H1 (cell line): ENCODE measurements around the gene NTMT1. TPM values are rescaled to one million over a fixed set of nuclear protein-coding genes. Genes with fewer than 3 reads are reported as not detected.

ENCODE experiments used
- CTCF ChIA-PET: fragments of 300-600 bp; sonication (Branson Sonifier 250); formaldehyde crosslinking; loops from one replicate; lab custom pipeline; 2021; ENCODE audit not compliant: partially characterized antibody; lab: Charles Lee
- POLR2A ChIA-PET: fragments of 300-600 bp; sonication (Branson Sonifier 250); formaldehyde crosslinking; loops from one replicate; lab custom pipeline; 2021; ENCODE audit warnings: inconsistent platforms; ENCODE audit not compliant: partially characterized antibody; lab: Charles Lee
- DNase-seq, 2 experiments: peaks; one replicate each; pipeline versions ENCODE4 v3.0.0 to v3.0.0-alpha.2; 2010 to 2022; ENCODE audit warnings: low spot score in 2 of 2, low read depth in 1 of 2, mixed read lengths in 1 of 2
- FAIRE-seq: peaks from 2 replicates; lab custom pipeline; 2011; peaks lifted over from hg19 to GRCh38; lab: Jason Lieb, UNC
- H2AFZ ChIP-seq: 2 replicates; pipeline ENCODE4 v1.8.1; 2012; ENCODE audit warnings: low read length, inconsistent platforms
- H2AK5ac ChIP-seq: 2 replicates; pipeline ENCODE4 v1.6.1; 2013; ENCODE audit warnings: low read depth, low read length
- H2BK120ac ChIP-seq: replicated peaks from 2 replicates; pipeline ENCODE3; 2013; ENCODE audit warnings: low read depth, low read length, inconsistent platforms
- H2BK12ac ChIP-seq: 2 replicates; pipeline ENCODE4 v1.6.1; 2013; ENCODE audit warnings: low read depth, low read length
- H2BK15ac ChIP-seq: 2 replicates; pipeline ENCODE4 v1.6.1; 2013; ENCODE audit warnings: low read length
- H2BK20ac ChIP-seq: 2 replicates; pipeline ENCODE4 v1.6.1; 2013; ENCODE audit warnings: low read length
- H2BK5ac ChIP-seq: 2 replicates; pipeline ENCODE4 v1.6.1; 2013; ENCODE audit warnings: low read depth, low read length
- H3K14ac ChIP-seq: 2 replicates; pipeline ENCODE4 v1.6.1; 2013; ENCODE audit warnings: inconsistent platforms; ENCODE audit not compliant: insufficient read length
- H3K18ac ChIP-seq: 2 replicates; pipeline ENCODE4 v1.6.1; 2013; ENCODE audit warnings: low read length; ENCODE audit errors: extremely low read depth
- H3K23ac ChIP-seq: 2 replicates; pipeline ENCODE4 v1.6.1; 2013; ENCODE audit warnings: inconsistent platforms; ENCODE audit not compliant: insufficient read length
- H3K23me2 ChIP-seq: 2 replicates; pipeline ENCODE4 v1.6.1; 2013; ENCODE audit warnings: low read depth, low read length
- H3K27ac ChIP-seq: 2 replicates; pipeline ENCODE4 v1.6.1; 2011; ENCODE audit warnings: low read depth, low read length, inconsistent platforms
- H3K27me3 ChIP-seq, 4 experiments: replicated peaks in 1 of 4; 1 replicate in 1 of 4; 2 replicates in 3 of 4; pipeline versions ENCODE4 v1.6.1 to v1.8.1; 2011 to 2013; ENCODE audit warnings: low read length in 3 of 4, mild to moderate bottlenecking in 3 of 4, inconsistent platforms in 2 of 4, mixed read lengths in 2 of 4, moderate library complexity in 1 of 4; ENCODE audit not compliant: control insufficient read depth in 3 of 4, insufficient read depth in 3 of 4; ENCODE audit errors: extremely low read depth in 1 of 4
- H3K36me3 ChIP-seq, 4 experiments: 2 replicates each; pipeline versions ENCODE4 v1.6.1 to v1.8.1; 2011 to 2013; ENCODE audit warnings: mild to moderate bottlenecking in 4 of 4, low read length in 3 of 4, moderate library complexity in 2 of 4, control low read depth in 1 of 4, inconsistent platforms in 1 of 4; ENCODE audit not compliant: insufficient read depth in 4 of 4, control insufficient read depth in 2 of 4
- H3K4ac ChIP-seq: replicated peaks from 2 replicates; pipeline ENCODE3; 2013; ENCODE audit warnings: low read length, low read depth, mixed read lengths, inconsistent platforms; ENCODE audit not compliant: insufficient read length
- H3K4me1 ChIP-seq, 4 experiments: replicated peaks in 1 of 4; 1 replicate in 1 of 4; 2 replicates in 3 of 4; pipeline versions ENCODE4 v1.6.1 to v1.8.1; 2011 to 2013; ENCODE audit warnings: low read length in 3 of 4, inconsistent platforms in 2 of 4, mixed read lengths in 1 of 4; ENCODE audit not compliant: insufficient read depth in 4 of 4, control insufficient read depth in 3 of 4
- H3K4me2 ChIP-seq, 2 experiments: 2 replicates each; pipeline versions ENCODE4 v1.6.1 to v1.8.1; 2011 to 2013; ENCODE audit warnings: low read depth in 2 of 2, low read length in 2 of 2, control low read depth in 1 of 2, inconsistent platforms in 1 of 2, mild to moderate bottlenecking in 1 of 2; ENCODE audit not compliant: insufficient read depth in 1 of 2
- H3K4me3 ChIP-seq, 4 experiments: fragments of 200-600, 300-600 bp in 1 of 4; sonication (generic), shearing (Covaris generic), sonication (Bioruptor Twin) in 1 of 4; 2 replicates each; pipeline versions ENCODE4 v1.5.1 to v1.8.1; 2011 to 2016; ENCODE audit warnings: low read length in 4 of 4, low read depth in 3 of 4, control low read depth in 2 of 4, inconsistent platforms in 2 of 4, mild to moderate bottlenecking in 2 of 4, mixed read lengths in 1 of 4, moderate library complexity in 1 of 4; ENCODE audit not compliant: insufficient read depth in 2 of 4; ENCODE audit errors: extremely low read depth in 1 of 4
- H3K56ac ChIP-seq: replicated peaks from 2 replicates; pipeline ENCODE3; 2013; ENCODE audit warnings: low read depth, mild to moderate bottlenecking, mixed read lengths, low read length, inconsistent platforms; ENCODE audit not compliant: insufficient read length
- H3K79me1 ChIP-seq: 2 replicates; pipeline ENCODE4 v1.6.1; 2013; ENCODE audit warnings: low read depth, low read length, control low read depth
- H3K79me2 ChIP-seq, 2 experiments: 2 replicates each; pipeline versions ENCODE4 v1.6.1 to v1.8.1; 2012 to 2013; ENCODE audit warnings: low read length in 2 of 2, mild to moderate bottlenecking in 2 of 2, inconsistent platforms in 1 of 2; ENCODE audit not compliant: insufficient read depth in 2 of 2, control insufficient read depth in 1 of 2
- H3K9ac ChIP-seq, 4 experiments: replicated peaks in 1 of 4; 1 replicate in 1 of 4; 2 replicates in 3 of 4; pipeline versions ENCODE4 v1.6.1 to v1.8.1; 2011 to 2013; ENCODE audit warnings: low read depth in 3 of 4, low read length in 3 of 4, control low read depth in 2 of 4, mild to moderate bottlenecking in 2 of 4, moderate library complexity in 2 of 4, inconsistent platforms in 1 of 4; ENCODE audit errors: extremely low read depth in 1 of 4
- H3K9me3 ChIP-seq, 2 experiments: 2 replicates each; pipeline versions ENCODE4 v1.6.1 to v1.8.1; 2012 to 2013; ENCODE audit warnings: mild to moderate bottlenecking in 2 of 2, moderate library complexity in 2 of 2, control low read depth in 1 of 2, inconsistent platforms in 1 of 2, low read depth in 1 of 2, low read length in 1 of 2, mixed read lengths in 1 of 2; ENCODE audit not compliant: insufficient read depth in 2 of 2
- H4K20me1 ChIP-seq, 2 experiments: replicated peaks in 1 of 2; 2 replicates each; pipeline versions ENCODE3 to v1.8.1; 2011 to 2013; ENCODE audit warnings: inconsistent platforms in 2 of 2, low read length in 2 of 2, mild to moderate bottlenecking in 1 of 2; ENCODE audit not compliant: insufficient read depth in 2 of 2, control insufficient read depth in 1 of 2
- H4K5ac ChIP-seq: 2 replicates; pipeline ENCODE4 v1.6.1; 2013; ENCODE audit warnings: low read length, low read depth, mixed read lengths, inconsistent platforms; ENCODE audit not compliant: insufficient read length
- H4K8ac ChIP-seq: 2 replicates; pipeline ENCODE4 v1.8.0; 2013; ENCODE audit warnings: mild to moderate bottlenecking, moderate library complexity, low read length, inconsistent platforms; ENCODE audit not compliant: insufficient read depth; ENCODE audit errors: extremely low read depth
- H4K91ac ChIP-seq: replicated peaks from 2 replicates; pipeline ENCODE3; 2013; ENCODE audit warnings: low read length, mixed read lengths, inconsistent platforms; ENCODE audit not compliant: insufficient read length
- CBX5 ChIP-seq: fragments of 300-800, 300-1000 bp; sonication (generic); IDR thresholded peaks from 2 replicates; pipeline ENCODE4 v1.7.1; 2016; ENCODE audit warnings: antibody characterized with exemption, low read length, low read depth
- CBX8 ChIP-seq: fragments of 300-800, 300-1000 bp; sonication (generic); IDR thresholded peaks from 2 replicates; pipeline ENCODE4 v1.7.1; 2016; ENCODE audit warnings: low read depth, low read length, borderline replicate concordance
- GTF2F1 ChIP-seq: IDR thresholded peaks from 2 replicates; pipeline ENCODE4 v1.6.1; 2012; ENCODE audit warnings: low read depth, low read length, improper control_type of control experiment, borderline replicate concordance
- JUN ChIP-seq: IDR thresholded peaks from 2 replicates; pipeline ENCODE4 v1.6.1; 2011; ENCODE audit warnings: low read depth, mild to moderate bottlenecking, improper control_type of control experiment, low read length
- SIX5 ChIP-seq: IDR thresholded peaks from 2 replicates; pipeline ENCODE4 v1.6.1; 2011; ENCODE audit warnings: mild to moderate bottlenecking, low read depth, low read length
- SP4 ChIP-seq: IDR thresholded peaks from 2 replicates; pipeline ENCODE4 v1.6.1; 2012; ENCODE audit warnings: low read length, inconsistent platforms
- WGBS, 2 experiments: shearing (Covaris generic) in 1 of 2; methylation state at CpG; one replicate each; pipeline versions ENCODE4 v1.1.6 to v1.1.7; 2013 to 2015; ENCODE audit warnings: low lambda C conversion rate in 2 of 2, mixed read lengths in 2 of 2, inconsistent platforms in 1 of 2, low coverage in 1 of 2, missing lambda C conversion rate in 1 of 2; ENCODE audit not compliant: insufficient replicate concordance in 2 of 2, insufficient coverage in 1 of 2, insufficient read length in 1 of 2; ENCODE audit errors: extremely low coverage in 1 of 2, missing lambda C conversion rate in 1 of 2; 5-methylcytosine and 5-hydroxymethylcytosine counted together
- polyA plus RNA-seq, 7 experiments: library from polyadenylated mRNA; depleted of rRNA in 3 of 7; stranded (reverse) in 5 of 7; unstranded in 2 of 7; fragments of >200 nt in 5 of 7; fragments of 200-250 nt in 2 of 7; gene quantifications; 1 replicate in 5 of 7; 2 replicates in 1 of 7; 4 replicates in 1 of 7; pipeline versions ENCODE4 v1.2.1 to v1.2.3, GENCODE V29; 2011 to 2013; ENCODE audit warnings: missing spikeins in 2 of 7, mixed read lengths in 2 of 7
- total RNA-seq: library from RNA; stranded (reverse); fragmentation: NEBNext Ultra II Directional; extraction: Animal tissue kit (Norgen Biotek cat#: 25700); gene quantifications from 2 replicates; pipeline ENCODE4 v1.2.1, GENCODE V29; 2021
- TF ChIP-seq, protein P1 (sequence below): IDR thresholded peaks from 2 replicates; pipeline ENCODE4 v1.6.1; 2012; ENCODE audit warnings: inconsistent platforms

The NTMT1 gene
- total and polyA plus RNA-seq, 2 of the 8 experiments (the other 6 are each of a cell fraction or from before 2014, with no cell fraction given), result 66.8 to 70.2 TPM

DNA sequence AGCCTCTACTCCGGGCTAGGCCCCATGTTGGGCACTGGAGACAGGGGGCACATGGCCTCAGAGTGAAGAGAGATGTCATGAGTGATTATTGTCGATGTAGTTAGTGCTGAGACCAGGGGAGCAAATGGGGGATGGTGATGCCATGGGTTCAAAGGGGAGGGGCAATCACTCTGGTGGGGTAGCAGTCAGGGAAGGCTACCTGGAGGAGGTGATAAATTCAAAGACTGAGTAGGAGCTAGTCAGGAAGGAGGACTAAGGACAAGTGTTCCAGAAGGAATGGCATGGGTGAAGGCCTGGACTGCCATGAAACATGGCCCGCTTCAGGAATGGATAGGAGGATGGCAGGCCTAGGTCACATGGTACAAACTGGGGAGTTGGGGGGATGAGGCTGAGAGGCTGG, 46.7 kb upstream of the NTMT1 start:
- TF ChIP-seq CBX8 (no peak), CBX5 (no peak), SIX5 (no peak), JUN (no peak), SP4 (no peak), GTF2F1 (no peak)
- TF ChIP-seq, protein P1, sequence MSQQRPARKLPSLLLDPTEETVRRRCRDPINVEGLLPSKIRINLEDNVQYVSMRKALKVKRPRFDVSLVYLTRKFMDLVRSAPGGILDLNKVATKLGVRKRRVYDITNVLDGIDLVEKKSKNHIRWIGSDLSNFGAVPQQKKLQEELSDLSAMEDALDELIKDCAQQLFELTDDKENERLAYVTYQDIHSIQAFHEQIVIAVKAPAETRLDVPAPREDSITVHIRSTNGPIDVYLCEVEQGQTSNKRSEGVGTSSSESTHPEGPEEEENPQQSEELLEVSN, result no peak
- H4K20me1 ChIP-seq, result peaks cover 0 to 6% of the 10 kb centered on the region in 2 experiments
- H3K36me3 ChIP-seq, result no peaks in the 10 kb centered on the region
- ChIA-PET POLR2A (interaction anchor here (1.2 kb wide), 2 partner anchors 9 to 17 kb away, joined by 5 read pairs; no protein-coding TSS in a partner anchor), CTCF (interaction anchor here (1.1 to 1.5 kb wide), 2 partner anchors 10 kb away, joined by 3 to 10 read pairs; no protein-coding TSS in a partner anchor)
- H3K79me2 ChIP-seq, result no peaks in the 10 kb centered on the region
- H2BK20ac ChIP-seq, result no peak overlapping the region
- no peak for DNase-seq
- H4K8ac ChIP-seq, result no peak overlapping the region
- no peak overlapping the region for H2AK5ac ChIP-seq
- H4K91ac ChIP-seq, result no peak overlapping the region
- no peaks in the 10 kb centered on the region for H3K27me3 ChIP-seq
- H3K18ac ChIP-seq, result no peak overlapping the region
- H3K23me2 ChIP-seq, result peaks cover 6% of the 10 kb centered on the region; the same call in 1 of the 2 replicates
- no peaks in the 10 kb centered on the region for H3K9me3 ChIP-seq
- H3K79me1 ChIP-seq, result no peaks in the 10 kb centered on the region
- peaks cover 0 to 2% (median 0%) of the 10 kb centered on the region in 4 experiments; a peak in 2 of 7 replicates for H3K4me1 ChIP-seq
- no peak overlapping the region for H3K27ac ChIP-seq
- no peak overlapping the region for H2BK15ac ChIP-seq
- H2AFZ ChIP-seq, result no peak overlapping the region
- no peak overlapping the region for H3K14ac ChIP-seq
- no peak overlapping the region for H4K5ac ChIP-seq
- H3K4me2 ChIP-seq, result no peak overlapping the region
- 86% methylated on average over 3 of the region's 3 CpGs; no CpG with 5 or more reads in 1 of the 2 experiments for WGBS, 2 experiments
- no peak overlapping the region for H3K56ac ChIP-seq
- H2BK5ac ChIP-seq, result no peak overlapping the region
- H3K4ac ChIP-seq, result no peak overlapping the region
- no peak overlapping the region for H3K9ac ChIP-seq
- no peak for FAIRE-seq
- no peak overlapping the region for H3K23ac ChIP-seq
- H2BK120ac ChIP-seq, result no peak overlapping the region
- no peak overlapping the region for H3K4me3 ChIP-seq
- no peak overlapping the region for H2BK12ac ChIP-seq
